Hematopoietic multipotent progenitor cell treated with erythropoietin and hydrocortisone succinate and interleukin-3 and kit ligand, for 4 days (in vitro differentiated cells): ENCODE data around the gene IFT20.
"Not testable (repeated sequence)": the region's sequence is repeated elsewhere in the genome, so short reads cannot be mapped to it uniquely, and the experiment has no call there.

ENCODE experiments used
- DNase-seq: peaks from one replicate; pipeline ENCODE4 v3.0.0-alpha.2; 2015

Gene IFT20

GRCh38 chr17:28306954-28307401, 28.3 kb downstream of the IFT20 start:
- no peak for DNase-seq

- no peak for DNase-seq
These were observed 36.8 kb downstream of the IFT20 start for GRCh38 chr17:28298449-28298848.

GRCh38 chr17:28295677-28296578, 39.3 kb downstream of the IFT20 start:
- no peak for DNase-seq

- no peak for DNase-seq
These were observed 41.3 kb downstream of the IFT20 start for GRCh38 chr17:28293994-28294393.

GRCh38 chr17:28292878-28293277, 42.4 kb downstream of the IFT20 start:
- DNase-seq, result not testable (repeated sequence)

- DNase-seq, result no peak
These were observed 43.4 kb downstream of the IFT20 start for GRCh38 chr17:28291780-28292330.

GRCh38 chr17:28290703-28291102, 44.6 kb downstream of the IFT20 start:
- DNase-seq, result no peak

GRCh38 chr17:28285965-28286364, 49.3 kb downstream of the IFT20 start:
- DNase-seq, result no peak

- DNase-seq, result no peak
These were observed 52.7 kb downstream of the IFT20 start for GRCh38 chr17:28282596-28282995.

- DNase-seq, result no peak
These were observed 54.4 kb downstream of the IFT20 start for GRCh38 chr17:28280826-28281225.

- no peak for DNase-seq
These were observed 55.9 kb downstream of the IFT20 start for GRCh38 chr17:28279411-28279810.
